Hepatocyte (in vitro differentiated cells): Measurements from ENCODE around the gene TMPRSS12. TPM values are rescaled to one million over a fixed set of nuclear protein-coding genes. Genes with fewer than 3 reads are reported as not detected.
"Not testable (repeated sequence)": the region's sequence is repeated elsewhere in the genome, so short reads cannot be mapped to it uniquely, and the experiment has no call there.

Experiments used
- DNase-seq: peaks from one replicate; pipeline ENCODE4 v3.0.0-alpha.2; 2016; ENCODE audit warnings: low spot score
- H2AFZ ChIP-seq: fragments of 200-600 bp; sonication (generic); 2 replicates; pipeline ENCODE4 v1.6.0; 2016; ENCODE audit warnings: antibody characterized with exemption, mild to moderate bottlenecking
- H3K27ac ChIP-seq: fragments of 200-600 bp; sonication (generic); 2 replicates; pipeline ENCODE4 v1.5.1; 2016; ENCODE audit warnings: mild to moderate bottlenecking
- H3K27me3 ChIP-seq: fragments of 200-600 bp; sonication (generic); 2 replicates; pipeline ENCODE4 v1.6.1; 2016
- H3K36me3 ChIP-seq: fragments of 200-600 bp; sonication (generic); replicated peaks from 2 replicates; pipeline ENCODE4 v1.5.1; 2016; ENCODE audit warnings: low read depth; ENCODE audit not compliant: insufficient read depth
- H3K4me1 ChIP-seq: fragments of 200-600 bp; sonication (generic); 2 replicates; pipeline ENCODE4 v1.5.1; 2016; ENCODE audit warnings: mild to moderate bottlenecking, moderate library complexity; ENCODE audit not compliant: insufficient read depth
- H3K4me2 ChIP-seq: fragments of 200-600 bp; sonication (generic); 2 replicates; pipeline ENCODE4 v1.6.0; 2016
- H3K4me3 ChIP-seq: fragments of 200-600 bp; sonication (generic); 2 replicates; pipeline ENCODE4 v1.5.1; 2016; ENCODE audit warnings: mild to moderate bottlenecking
- H3K79me2 ChIP-seq: fragments of 200-600 bp; sonication (generic); 2 replicates; pipeline ENCODE4 v1.6.0; 2017; ENCODE audit warnings: mild to moderate bottlenecking
- H3K9me2 ChIP-seq: fragments of 200-600 bp; sonication (generic); replicated peaks from 2 replicates; pipeline ENCODE4 v1.6.0; 2017; ENCODE audit warnings: mild to moderate bottlenecking; ENCODE audit not compliant: insufficient read depth
- H3K9me3 ChIP-seq: fragments of 200-600 bp; sonication (generic); 2 replicates; pipeline ENCODE4 v1.5.1; 2016; ENCODE audit warnings: low read depth, mild to moderate bottlenecking
- H4K20me1 ChIP-seq: fragments of 200-600 bp; sonication (generic); 2 replicates; pipeline ENCODE4 v1.6.0; 2016; ENCODE audit warnings: mild to moderate bottlenecking; ENCODE audit not compliant: insufficient read depth, poor library complexity, severe bottlenecking
- EZH2 ChIP-seq: fragments of 200-600 bp; sonication (generic); IDR thresholded peaks from 2 replicates; pipeline ENCODE4 v1.6.1; 2016; ENCODE audit warnings: antibody characterized with exemption, mild to moderate bottlenecking, borderline replicate concordance
- EZH2phosphoT487 ChIP-seq: fragments of 200-600 bp; sonication (generic); IDR thresholded peaks from one replicate; pipeline ENCODE4 v1.6.1; 2018; ENCODE audit warnings: antibody characterized with exemption, mild to moderate bottlenecking, low read depth, moderate library complexity; ENCODE audit not compliant: unreplicated experiment, severe bottlenecking
- WGBS: methylation state at CpG from one replicate; pipeline ENCODE4 v1.1.6; 2016; ENCODE audit warnings: low lambda C conversion rate; ENCODE audit errors: missing lambda C conversion rate; 5-methylcytosine and 5-hydroxymethylcytosine counted together
- polyA plus RNA-seq: library from polyadenylated mRNA; unstranded; fragments of >200 nt; fragmentation: Nextera tagmentation; extraction: Ambion mirVana; gene quantifications from 2 replicates; pipeline ENCODE4 v1.2.1, GENCODE V29; 2016
- total RNA-seq: library from RNA; depleted of rRNA; stranded (reverse); fragments of >200 nt; gene quantifications from 2 replicates; pipeline ENCODE4 v1.2.3, GENCODE V29; 2014
- TF ChIP-seq, protein P1 (sequence below): fragments of 200-600 bp; sonication (generic); IDR thresholded peaks from 2 replicates; pipeline ENCODE4 v1.5.1; 2016; ENCODE audit warnings: antibody characterized with exemption, mild to moderate bottlenecking; ENCODE audit not compliant: poor library complexity

Gene TMPRSS12
- total and polyA plus RNA-seq, 2 experiments from 2014 or later, result not detected

DNA sequence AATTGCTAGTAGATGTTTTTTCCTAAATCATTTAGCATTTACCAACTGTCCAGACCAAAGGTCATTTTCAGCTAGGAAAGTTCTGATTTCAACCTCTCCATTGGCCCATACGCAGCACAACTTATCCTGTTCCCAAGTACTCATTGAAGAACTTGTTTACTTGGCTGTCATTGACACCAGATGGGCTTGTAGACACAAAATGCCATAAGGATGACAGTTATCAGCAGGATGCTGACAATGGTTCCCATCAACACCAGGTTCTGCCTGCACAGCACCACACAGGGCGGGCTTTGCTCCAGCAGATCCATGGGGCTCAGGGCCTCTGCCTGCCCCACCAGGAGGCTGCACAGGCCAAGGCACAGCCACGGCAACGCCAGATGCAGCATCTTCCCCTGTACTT lies 36.5 kb upstream of the TMPRSS12 start:
- no peak for DNase-seq
- Histone ChIP-seq H3K4me1 (no peaks in the 10 kb centered on the region), H3K4me3 (no peak overlapping the region), H2AFZ (no peak overlapping the region), H3K36me3 (no peaks in the 10 kb centered on the region), H3K27ac (no peak overlapping the region), H4K20me1 (no peaks in the 10 kb centered on the region), H3K9me3 (no peaks in the 10 kb centered on the region), H3K4me2 (no peak overlapping the region), H3K27me3 (no peaks in the 10 kb centered on the region), H3K9me2 (no peaks in the 10 kb centered on the region), H3K79me2 (no peaks in the 10 kb centered on the region)
- TF ChIP-seq EZH2phosphoT487, result no peak
- TF ChIP-seq, protein P1, sequence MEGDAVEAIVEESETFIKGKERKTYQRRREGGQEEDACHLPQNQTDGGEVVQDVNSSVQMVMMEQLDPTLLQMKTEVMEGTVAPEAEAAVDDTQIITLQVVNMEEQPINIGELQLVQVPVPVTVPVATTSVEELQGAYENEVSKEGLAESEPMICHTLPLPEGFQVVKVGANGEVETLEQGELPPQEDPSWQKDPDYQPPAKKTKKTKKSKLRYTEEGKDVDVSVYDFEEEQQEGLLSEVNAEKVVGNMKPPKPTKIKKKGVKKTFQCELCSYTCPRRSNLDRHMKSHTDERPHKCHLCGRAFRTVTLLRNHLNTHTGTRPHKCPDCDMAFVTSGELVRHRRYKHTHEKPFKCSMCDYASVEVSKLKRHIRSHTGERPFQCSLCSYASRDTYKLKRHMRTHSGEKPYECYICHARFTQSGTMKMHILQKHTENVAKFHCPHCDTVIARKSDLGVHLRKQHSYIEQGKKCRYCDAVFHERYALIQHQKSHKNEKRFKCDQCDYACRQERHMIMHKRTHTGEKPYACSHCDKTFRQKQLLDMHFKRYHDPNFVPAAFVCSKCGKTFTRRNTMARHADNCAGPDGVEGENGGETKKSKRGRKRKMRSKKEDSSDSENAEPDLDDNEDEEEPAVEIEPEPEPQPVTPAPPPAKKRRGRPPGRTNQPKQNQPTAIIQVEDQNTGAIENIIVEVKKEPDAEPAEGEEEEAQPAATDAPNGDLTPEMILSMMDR, result no peak
- TF ChIP-seq EZH2, result no peak
- 94% methylated on average over 4 of the region's 4 CpGs for WGBS

DNA sequence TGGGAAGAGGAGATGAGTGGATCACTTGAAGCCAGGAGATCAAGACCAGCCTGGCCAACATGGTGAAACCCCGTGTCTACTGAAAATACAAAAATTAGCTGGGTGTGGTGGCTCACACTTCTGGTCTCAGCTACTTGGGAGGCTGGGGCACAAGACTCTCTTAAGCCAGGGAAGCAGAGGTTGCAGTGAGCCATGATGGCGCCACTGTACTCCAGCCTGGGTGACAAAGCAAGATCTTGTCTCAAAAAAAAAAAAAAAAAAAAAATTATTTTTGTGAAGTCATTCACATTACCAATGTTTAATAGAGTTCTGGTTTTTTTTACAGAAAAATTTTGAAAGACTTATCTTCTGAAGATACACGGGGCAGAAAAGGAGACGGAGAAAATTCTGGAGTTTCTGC lies 33.6 kb upstream of the TMPRSS12 start:
- H3K9me3 ChIP-seq, H2AFZ ChIP-seq, H3K9me2 ChIP-seq, H3K4me2 ChIP-seq, DNase-seq, H3K36me3 ChIP-seq, H4K20me1 ChIP-seq, H3K27ac ChIP-seq, H3K4me3 ChIP-seq, H3K27me3 ChIP-seq, H3K4me1 ChIP-seq, H3K79me2 ChIP-seq: not testable (repeated sequence)
- WGBS, result 96% methylated on average over 4 of the region's 4 CpGs

GRCh38 chr12:50814921-50815320 lies 27.8 kb upstream of the TMPRSS12 start:
- H2AFZ ChIP-seq, H3K4me3 ChIP-seq, H3K4me2 ChIP-seq, H3K27me3 ChIP-seq, H3K9me3 ChIP-seq, DNase-seq, H3K36me3 ChIP-seq, H3K4me1 ChIP-seq, H3K79me2 ChIP-seq, H3K27ac ChIP-seq, H4K20me1 ChIP-seq, H3K9me2 ChIP-seq: not testable (repeated sequence)
- WGBS, result 95% methylated on average over 7 of the region's 7 CpGs

DNA sequence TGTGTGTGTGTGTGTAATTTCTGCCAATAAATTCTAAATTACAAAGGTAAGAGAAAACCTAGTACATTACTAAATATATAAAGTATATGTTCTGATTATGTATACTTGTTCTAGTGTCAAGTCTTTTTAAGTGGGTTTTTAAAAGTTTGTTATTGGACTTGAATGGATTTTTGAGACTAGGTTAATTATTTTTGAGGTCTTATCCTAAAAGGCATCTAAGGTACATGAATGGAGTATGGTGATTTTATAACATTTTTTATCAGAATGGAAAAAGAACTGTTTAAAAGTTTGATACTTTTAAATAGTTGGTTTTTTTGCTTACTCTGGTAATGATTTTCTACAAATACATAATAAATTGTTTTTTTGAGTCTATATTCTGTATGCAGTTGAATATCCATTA lies 22.5 kb upstream of the TMPRSS12 start:
- no peak overlapping the region for H2AFZ ChIP-seq
- no peak overlapping the region for H3K4me2 ChIP-seq
- no peak overlapping the region for H3K27ac ChIP-seq
- peaks cover 4% of the 10 kb centered on the region for H3K36me3 ChIP-seq
- H3K79me2 ChIP-seq, result no peaks in the 10 kb centered on the region
- no peaks in the 10 kb centered on the region for H3K4me1 ChIP-seq
- H3K27me3 ChIP-seq, result no peaks in the 10 kb centered on the region
- no peaks in the 10 kb centered on the region for H4K20me1 ChIP-seq
- DNase-seq, result no peak
- H3K9me3 ChIP-seq, result no peaks in the 10 kb centered on the region
- TF ChIP-seq EZH2 (no peak), EZH2phosphoT487 (no peak)
- TF ChIP-seq, protein P1, result no peak
- no peaks in the 10 kb centered on the region for H3K9me2 ChIP-seq
- H3K4me3 ChIP-seq, result no peak overlapping the region

- no peaks in the 10 kb centered on the region for H3K9me3 ChIP-seq
- DNase-seq, result no peak
- no peak overlapping the region for H3K4me2 ChIP-seq
- H3K27ac ChIP-seq, result no peak overlapping the region
- no peaks in the 10 kb centered on the region for H3K9me2 ChIP-seq
- no peaks in the 10 kb centered on the region for H4K20me1 ChIP-seq
- H3K36me3 ChIP-seq, result peaks cover under 1% of the 10 kb centered on the region
- 95% methylated on average over 1 of the region's 1 CpG for WGBS
- TF ChIP-seq, protein P1, result no peak
- no peak for TF ChIP-seq EZH2
- TF ChIP-seq EZH2phosphoT487, result no peak
- no peaks in the 10 kb centered on the region for H3K79me2 ChIP-seq
- H2AFZ ChIP-seq, result no peak overlapping the region
- no peak overlapping the region for H3K4me3 ChIP-seq
- H3K27me3 ChIP-seq, result no peaks in the 10 kb centered on the region
- H3K4me1 ChIP-seq, result peaks cover 9% of the 10 kb centered on the region
Measured at GRCh38 chr12:50822082-50822481, 20.6 kb upstream of the TMPRSS12 start.

GRCh38 chr12:50823724-50824123 lies 19.0 kb upstream of the TMPRSS12 start:
- not testable (repeated sequence) for H3K4me2 ChIP-seq, H3K36me3 ChIP-seq, H4K20me1 ChIP-seq, H3K9me3 ChIP-seq, H3K27ac ChIP-seq, DNase-seq, H3K4me1 ChIP-seq, H3K9me2 ChIP-seq, H3K27me3 ChIP-seq, H3K4me3 ChIP-seq, H3K79me2 ChIP-seq, H2AFZ ChIP-seq
- 96% methylated on average over 11 of the region's 11 CpGs for WGBS
